ENCODE data around the gene PURA. TPM values are rescaled to one million over a fixed set of nuclear protein-coding genes. Genes with fewer than 3 reads are reported as not detected.
A peak's percentile ranks its signal among the peaks of the same experiment; 100 is the strongest.

The PURA gene
- total and polyA plus RNA-seq, 2 of the 13 experiments (the other 11 are each of a cell fraction or from before 2014, with no cell fraction given), result 2.0 to 5.0 TPM

GRCh38 chr5:140174465-140175366 lies 60.8 kb downstream of the PURA start, which contains the start of gene CYSTM1 (continued):
- TF ChIP-seq EHMT2 (IDR thresholded peaks at IDR 0.05; ENCODE audit: borderline replicate concordance, low read depth, low read length) (no peak), MAF1 (CRISPR knock-in tag; IDR thresholded peaks at IDR 0.05; ENCODE audit: borderline replicate concordance) (no peak), ZKSCAN8 (CRISPR knock-in tag; IDR thresholded peaks at IDR 0.05; ENCODE audit: borderline replicate concordance) (no peak), MED8 (CRISPR knock-in tag; IDR thresholded peaks at IDR 0.05; ENCODE audit: insufficient replicate concordance) (peak; percentile 21), ZNF674 (CRISPR knock-in tag; IDR thresholded peaks at IDR 0.05; ENCODE audit: low read depth) (no peak), RARA (CRISPR knock-in tag; IDR thresholded peaks at IDR 0.05) (no peak), FOXK2 (IDR thresholded peaks at IDR 0.05) (no peak)

Other genes with a start within 250 kb of the PURA start
- gene NRG2, start 70.8 kb upstream of the PURA start, total RNA-seq (2016; rRNA removed; fragmentation: Illumina TruSeq; extraction: Trizol), result not detected in 2 replicates
- not detected in 2 replicates for gene NRG2, start 70.8 kb upstream of the PURA start, polyA plus RNA-seq (2011; rRNA removed)
- 2.1 and 2.4 TPM in 2 replicates for gene IGIP, start 11.8 kb downstream of the PURA start, total RNA-seq (2016; rRNA removed; fragmentation: Illumina TruSeq; extraction: Trizol)
- gene IGIP, start 11.8 kb downstream of the PURA start, polyA plus RNA-seq (2011; rRNA removed), result 1.4 and 1.7 TPM in 2 replicates
- gene CYSTM1, start 61.1 kb downstream of the PURA start, total RNA-seq (2016; rRNA removed; fragmentation: Illumina TruSeq; extraction: Trizol), result 40.0 and 52.7 TPM in 2 replicates
- 73.4 and 85.0 TPM in 2 replicates for gene CYSTM1, start 61.1 kb downstream of the PURA start, polyA plus RNA-seq (2011; rRNA removed)
- 70.8 and 102 TPM in 2 replicates for gene PFDN1, start 189.0 kb downstream of the PURA start, total RNA-seq (2016; rRNA removed; fragmentation: Illumina TruSeq; extraction: Trizol)
- gene PFDN1, start 189.0 kb downstream of the PURA start, polyA plus RNA-seq (2011; rRNA removed), result 67.2 and 70.4 TPM in 2 replicates
- gene HBEGF, start 232.5 kb downstream of the PURA start, total RNA-seq (2016; rRNA removed; fragmentation: Illumina TruSeq; extraction: Trizol), result 0.77 and 1.7 TPM in 2 replicates
- 4.3 and 5.0 TPM in 2 replicates for gene HBEGF, start 232.5 kb downstream of the PURA start, polyA plus RNA-seq (2011; rRNA removed)
- gene SLC4A9, start 246.1 kb downstream of the PURA start, total RNA-seq (2016; rRNA removed; fragmentation: Illumina TruSeq; extraction: Trizol), result not detected in 2 replicates
- gene SLC4A9, start 246.1 kb downstream of the PURA start, polyA plus RNA-seq (2011; rRNA removed), result 0.05 TPM in 1 of 2 replicates, not detected in the other